ENCODE results near the gene MORC4.

Gene MORC4

GRCh38 chrX:107000013-107000515 is at the start of gene MORC4:
MORC4 (minus strand) TSS chrX:107000212; CDS start chrX:106999969, 243 bp downstream.
- Histone ChIP-seq H3K9ac (ENCODE audit: low read length) (no peak within 1 kb of the TSS), H3K27ac (ENCODE audit: low read depth, low read length) (peak within 1 kb of the TSS; percentile 52), H3K27me3 (ENCODE audit: control insufficient read depth, insufficient read depth, low read length) (no peaks in the 10 kb centered on the region), H3K36me3 (ENCODE audit: control insufficient read depth, insufficient read depth, low read length) (no peaks in the 10 kb centered on the region), H3K4me1 (ENCODE audit: control insufficient read depth, insufficient read depth, low read length) (no peaks in the 10 kb centered on the region), H3K4me3 (ENCODE audit: low read length) (peak within 1 kb of the TSS; percentile 56)

DNA sequence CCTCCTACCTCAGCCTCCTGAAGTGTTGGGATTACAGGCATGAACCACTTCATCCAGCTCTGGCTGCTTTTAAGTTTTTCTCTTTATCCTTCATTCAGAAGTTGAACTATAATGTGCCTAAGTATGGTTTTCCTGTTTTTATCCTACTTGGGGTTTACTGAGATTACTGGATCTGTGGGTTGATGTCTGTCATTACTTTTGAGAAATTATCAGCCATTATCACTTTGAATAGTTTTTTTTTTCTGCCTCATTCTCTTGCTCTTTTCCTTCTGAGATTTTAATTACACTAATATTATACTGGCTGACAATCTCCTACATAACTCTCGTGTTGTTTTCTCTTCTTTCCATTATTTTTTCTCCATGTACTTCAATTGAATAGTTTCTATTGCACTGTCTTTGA is 47.6 kb upstream of the MORC4 start:
- no peaks in the 10 kb centered on the region for H3K4me1 ChIP-seq (ENCODE audit: control insufficient read depth, insufficient read depth, low read length)
- H3K36me3 ChIP-seq (ENCODE audit: control insufficient read depth, insufficient read depth, low read length) = no peaks in the 10 kb centered on the region
- H3K27ac ChIP-seq (ENCODE audit: low read depth, low read length) = no peak overlapping the region
- H3K27me3 ChIP-seq (ENCODE audit: control insufficient read depth, insufficient read depth, low read length) = no peaks in the 10 kb centered on the region
- H3K4me3 ChIP-seq (ENCODE audit: low read length) = no peak overlapping the region
- H3K9ac ChIP-seq (ENCODE audit: low read length) = no peak overlapping the region

DNA sequence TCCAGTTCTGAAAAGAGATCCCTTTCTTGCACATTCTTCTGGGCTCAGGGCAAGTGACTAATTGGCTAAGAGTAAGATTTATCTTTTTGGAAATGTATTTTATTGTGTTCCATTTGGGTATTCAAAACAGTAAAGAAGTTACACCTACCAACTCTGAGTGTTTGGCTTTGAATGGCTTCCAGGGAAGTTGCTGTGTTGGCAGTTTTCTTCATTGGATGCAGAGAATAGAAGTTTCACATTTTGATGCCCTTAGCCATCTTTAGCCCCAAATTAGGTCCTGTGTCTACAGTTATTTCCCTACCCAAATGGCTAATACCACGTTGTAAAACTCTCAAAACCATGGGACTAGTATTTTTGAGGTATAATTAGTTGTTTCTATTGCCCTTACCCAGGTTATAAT is 29.7 kb upstream of the MORC4 start:
- Histone ChIP-seq H3K9ac (ENCODE audit: low read length) (no peak overlapping the region), H3K27ac (ENCODE audit: low read depth, low read length) (no peak overlapping the region), H3K4me3 (ENCODE audit: low read length) (no peak overlapping the region), H3K36me3 (ENCODE audit: control insufficient read depth, insufficient read depth, low read length) (no peaks in the 10 kb centered on the region), H3K27me3 (ENCODE audit: control insufficient read depth, insufficient read depth, low read length) (no peaks in the 10 kb centered on the region), H3K4me1 (ENCODE audit: control insufficient read depth, insufficient read depth, low read length) (no peaks in the 10 kb centered on the region)

DNA sequence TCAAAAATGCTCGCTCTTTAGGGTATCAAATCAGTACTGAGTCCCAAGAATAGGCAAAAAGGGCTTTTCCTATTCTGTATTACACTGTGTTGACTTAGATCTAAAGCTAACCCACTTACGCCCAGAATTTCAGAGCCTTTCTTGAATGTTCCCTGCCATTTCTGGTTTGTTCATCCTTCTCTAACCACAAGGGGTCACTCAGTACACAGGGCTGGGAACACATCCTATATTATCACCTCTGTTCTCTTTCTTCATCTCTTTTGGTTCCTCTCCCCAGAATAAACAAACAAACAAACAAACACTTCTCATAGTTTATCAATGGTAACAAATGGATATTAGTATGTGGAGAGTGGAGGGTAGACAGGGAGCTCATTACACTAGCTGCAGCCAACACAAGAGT is 25.5 kb upstream of the MORC4 start:
- Histone ChIP-seq H3K27ac (ENCODE audit: low read depth, low read length) (no peak overlapping the region), H3K36me3 (ENCODE audit: control insufficient read depth, insufficient read depth, low read length) (no peaks in the 10 kb centered on the region), H3K4me3 (ENCODE audit: low read length) (no peak overlapping the region), H3K4me1 (ENCODE audit: control insufficient read depth, insufficient read depth, low read length) (no peaks in the 10 kb centered on the region), H3K27me3 (ENCODE audit: control insufficient read depth, insufficient read depth, low read length) (no peaks in the 10 kb centered on the region), H3K9ac (ENCODE audit: low read length) (no peak overlapping the region)

DNA sequence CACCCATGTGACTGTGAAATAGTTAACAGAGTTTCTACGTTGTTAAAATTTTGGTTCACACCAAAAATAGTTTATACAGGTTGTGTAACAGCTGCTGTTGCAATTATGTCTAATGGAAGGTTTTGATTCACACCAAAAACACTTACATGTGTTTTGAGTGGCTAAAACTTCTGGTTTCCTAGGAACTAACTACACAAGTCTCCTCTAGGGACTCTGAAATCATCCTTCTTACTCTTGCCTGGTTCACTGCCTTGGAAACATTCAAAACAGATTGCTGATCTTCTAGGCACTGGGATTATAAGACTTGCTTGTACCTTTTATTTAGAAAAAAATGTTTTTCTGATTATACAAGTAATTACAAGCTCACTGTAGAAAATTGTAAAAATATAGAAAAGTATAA is 14.9 kb upstream of the MORC4 start:
- H3K27me3 ChIP-seq (ENCODE audit: control insufficient read depth, insufficient read depth, low read length) = no peaks in the 10 kb centered on the region
- no peaks in the 10 kb centered on the region for H3K36me3 ChIP-seq (ENCODE audit: control insufficient read depth, insufficient read depth, low read length)
- H3K9ac ChIP-seq (ENCODE audit: low read length) = no peak overlapping the region
- no peaks in the 10 kb centered on the region for H3K4me1 ChIP-seq (ENCODE audit: control insufficient read depth, insufficient read depth, low read length)
- H3K4me3 ChIP-seq (ENCODE audit: low read length) = no peak overlapping the region
- H3K27ac ChIP-seq (ENCODE audit: low read depth, low read length) = no peak overlapping the region

DNA sequence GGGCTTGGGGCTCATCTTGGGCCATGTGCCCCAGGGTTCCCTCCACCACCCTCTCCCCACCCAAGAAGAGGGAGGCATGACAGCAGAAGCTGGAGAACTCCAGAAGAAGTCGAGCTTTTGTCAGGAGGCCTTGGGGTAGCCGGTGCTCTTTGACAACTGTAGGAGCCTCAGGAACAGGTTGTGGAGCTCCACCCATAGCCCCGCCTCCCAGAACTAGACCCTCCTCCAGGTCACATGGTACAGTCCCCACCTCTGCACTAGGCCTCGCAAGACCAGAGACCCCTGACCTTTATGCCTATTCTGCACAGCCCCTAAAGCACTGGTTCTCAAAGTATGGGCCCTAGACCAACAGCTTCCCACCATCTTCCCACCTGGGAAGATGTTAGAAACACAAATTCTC is 8.0 kb upstream of the MORC4 start:
- Histone ChIP-seq H3K27me3 (ENCODE audit: control insufficient read depth, insufficient read depth, low read length) (no peaks in the 10 kb centered on the region), H3K9ac (ENCODE audit: low read length) (no peak overlapping the region)

GRCh38 chrX:106999002-106999975 is 723 bp downstream of the MORC4 start:
- no peak overlapping the region for H3K9ac ChIP-seq (ENCODE audit: low read length)
- no peaks in the 10 kb centered on the region for H3K36me3 ChIP-seq (ENCODE audit: control insufficient read depth, insufficient read depth, low read length)
- H3K4me3 ChIP-seq (ENCODE audit: low read length) = peak overlapping the region; percentile 56
- no peaks in the 10 kb centered on the region for H3K4me1 ChIP-seq (ENCODE audit: control insufficient read depth, insufficient read depth, low read length)
- no peaks in the 10 kb centered on the region for H3K27me3 ChIP-seq (ENCODE audit: control insufficient read depth, insufficient read depth, low read length)
- peak overlapping the region; percentile 52 for H3K27ac ChIP-seq (ENCODE audit: low read depth, low read length)

More for the DNA sequence above, 8.0 kb upstream of the MORC4 start:
- Histone ChIP-seq H3K4me1 (ENCODE audit: control insufficient read depth, insufficient read depth, low read length) (no peaks in the 10 kb centered on the region), H3K4me3 (ENCODE audit: low read length) (no peak overlapping the region), H3K27ac (ENCODE audit: low read depth, low read length) (no peak overlapping the region), H3K36me3 (ENCODE audit: control insufficient read depth, insufficient read depth, low read length) (no peaks in the 10 kb centered on the region)

DNA sequence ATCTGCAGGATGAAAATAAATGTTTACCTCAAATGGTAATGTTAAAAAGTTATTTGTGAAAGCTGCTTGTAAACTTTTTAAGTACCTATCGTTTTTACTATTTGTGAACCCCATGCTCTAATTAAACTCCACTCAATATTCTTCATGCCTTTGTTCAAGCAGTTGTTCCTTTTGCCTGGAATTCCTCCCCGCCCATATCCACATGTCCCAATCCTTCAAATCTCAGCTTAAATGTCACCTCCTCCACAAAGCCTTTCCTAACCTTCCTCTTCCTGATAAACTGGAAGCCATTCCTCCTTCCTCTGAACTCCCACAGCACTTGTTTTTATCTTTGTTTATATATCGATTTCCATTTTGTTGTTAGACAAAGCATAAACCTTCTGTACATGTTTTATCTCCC is 2.4 kb downstream of the MORC4 start:
- H3K36me3 ChIP-seq (ENCODE audit: control insufficient read depth, insufficient read depth, low read length) = no peaks in the 10 kb centered on the region
- no peak overlapping the region for H3K9ac ChIP-seq (ENCODE audit: low read length)
- no peaks in the 10 kb centered on the region for H3K4me1 ChIP-seq (ENCODE audit: control insufficient read depth, insufficient read depth, low read length)
- H3K27me3 ChIP-seq (ENCODE audit: control insufficient read depth, insufficient read depth, low read length) = no peaks in the 10 kb centered on the region
- H3K4me3 ChIP-seq (ENCODE audit: low read length) = no peak overlapping the region
- no peak overlapping the region for H3K27ac ChIP-seq (ENCODE audit: low read depth, low read length)

GRCh38 chrX:106995678-106996077 is 4.3 kb downstream of the MORC4 start:
- H3K4me1 ChIP-seq (ENCODE audit: control insufficient read depth, insufficient read depth, low read length) = no peaks in the 10 kb centered on the region
- H3K27me3 ChIP-seq (ENCODE audit: control insufficient read depth, insufficient read depth, low read length) = no peaks in the 10 kb centered on the region

GRCh38 chrX:106987488-106987887 is 12.5 kb downstream of the MORC4 start:
- no peak overlapping the region for H3K9ac ChIP-seq (ENCODE audit: low read length)
- H3K36me3 ChIP-seq (ENCODE audit: control insufficient read depth, insufficient read depth, low read length) = no peaks in the 10 kb centered on the region
- H3K27me3 ChIP-seq (ENCODE audit: control insufficient read depth, insufficient read depth, low read length) = no peaks in the 10 kb centered on the region
- H3K27ac ChIP-seq (ENCODE audit: low read depth, low read length) = no peak overlapping the region
- H3K4me1 ChIP-seq (ENCODE audit: control insufficient read depth, insufficient read depth, low read length) = no peaks in the 10 kb centered on the region
- no peak overlapping the region for H3K4me3 ChIP-seq (ENCODE audit: low read length)

More at GRCh38 chrX:106995678-106996077, 4.3 kb downstream of the MORC4 start:
- Histone ChIP-seq H3K27ac (ENCODE audit: low read depth, low read length) (no peak overlapping the region), H3K36me3 (ENCODE audit: control insufficient read depth, insufficient read depth, low read length) (no peaks in the 10 kb centered on the region), H3K9ac (ENCODE audit: low read length) (no peak overlapping the region), H3K4me3 (ENCODE audit: low read length) (no peak overlapping the region)

GRCh38 chrX:106980952-106981626 is 18.9 kb downstream of the MORC4 start:
- H3K4me3 ChIP-seq (ENCODE audit: low read length) = no peak overlapping the region
- H3K36me3 ChIP-seq (ENCODE audit: control insufficient read depth, insufficient read depth, low read length) = no peaks in the 10 kb centered on the region
- H3K9ac ChIP-seq (ENCODE audit: low read length) = no peak overlapping the region
- no peaks in the 10 kb centered on the region for H3K4me1 ChIP-seq (ENCODE audit: control insufficient read depth, insufficient read depth, low read length)
- H3K27me3 ChIP-seq (ENCODE audit: control insufficient read depth, insufficient read depth, low read length) = no peaks in the 10 kb centered on the region
- no peak overlapping the region for H3K27ac ChIP-seq (ENCODE audit: low read depth, low read length)

GRCh38 chrX:106976416-106976815 is 23.6 kb downstream of the MORC4 start:
- Histone ChIP-seq H3K27me3 (ENCODE audit: control insufficient read depth, insufficient read depth, low read length) (no peaks in the 10 kb centered on the region), H3K27ac (ENCODE audit: low read depth, low read length) (no peak overlapping the region), H3K36me3 (ENCODE audit: control insufficient read depth, insufficient read depth, low read length) (no peaks in the 10 kb centered on the region), H3K4me1 (ENCODE audit: control insufficient read depth, insufficient read depth, low read length) (no peaks in the 10 kb centered on the region), H3K4me3 (ENCODE audit: low read length) (no peak overlapping the region), H3K9ac (ENCODE audit: low read length) (no peak overlapping the region)

Measured in rectal smooth muscle tissue (tissue), 1 donor.